ENCODE data around the gene SNX18. TPM values are rescaled to one million over a fixed set of nuclear protein-coding genes. Genes with fewer than 3 reads are reported as not detected.

The SNX18 gene
- total and polyA plus RNA-seq, 10 of the 15 experiments (the other 5 are each of a cell fraction or from before 2014, with no cell fraction given) = 0.27 to 1.7 (median 0.47) TPM

- TF ChIP-seq, protein P1, sequence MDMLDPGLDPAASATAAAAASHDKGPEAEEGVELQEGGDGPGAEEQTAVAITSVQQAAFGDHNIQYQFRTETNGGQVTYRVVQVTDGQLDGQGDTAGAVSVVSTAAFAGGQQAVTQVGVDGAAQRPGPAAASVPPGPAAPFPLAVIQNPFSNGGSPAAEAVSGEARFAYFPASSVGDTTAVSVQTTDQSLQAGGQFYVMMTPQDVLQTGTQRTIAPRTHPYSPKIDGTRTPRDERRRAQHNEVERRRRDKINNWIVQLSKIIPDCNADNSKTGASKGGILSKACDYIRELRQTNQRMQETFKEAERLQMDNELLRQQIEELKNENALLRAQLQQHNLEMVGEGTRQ (IDR thresholded peaks at IDR 0.05; ENCODE audit: borderline replicate concordance, low read depth, low read length) = no peak
- TF ChIP-seq BRCA1 (IDR thresholded peaks at IDR 0.05; ENCODE audit: low read depth, low read length) = no peak
- TF ChIP-seq ZNF217 (IDR thresholded peaks at IDR 0.05) = no peak
- no peak for TF ChIP-seq SMAD5 (IDR thresholded peaks at IDR 0.05; ENCODE audit: low read depth)
- TF ChIP-seq ASH2L (IDR thresholded peaks at IDR 0.05; ENCODE audit: borderline replicate concordance, low read depth) = no peak
- no peak for TF ChIP-seq JUND (IDR thresholded peaks at IDR 0.05; ENCODE audit: low read depth, low read length)
Measured at GRCh38 chr5:54563083-54563761, 45.7 kb downstream of the SNX18 start (continued).

- Histone ChIP-seq H3K4me1 (ENCODE audit: control insufficient read depth, insufficient read depth, low read length) (no peaks in the 10 kb centered on the region), H3K27me3 (replicated peaks in 1 of 2; ENCODE audit: control insufficient read depth in 2 of 2, insufficient read depth in 2 of 2, low read length in 1 of 2) (no peaks in the 10 kb centered on the region), H2AFZ (ENCODE audit: control insufficient read depth, low read depth, low read length) (no peak overlapping the region), H3K9ac (ENCODE audit: control insufficient read depth, insufficient read depth, low read length) (no peak overlapping the region), H3K27ac (ENCODE audit: control insufficient read depth, insufficient read depth) (no peak overlapping the region), H3K79me2 (ENCODE audit: control insufficient read depth, insufficient read depth, low read length) (no peaks in the 10 kb centered on the region), H3K9me3 (replicated peaks; ENCODE audit: control insufficient read depth, insufficient read depth, low read length) (no peaks in the 10 kb centered on the region), H3K4me3 (no peak overlapping the region), H3K4me2 (ENCODE audit: control insufficient read depth, insufficient read depth) (no peak overlapping the region), H4K20me1 (ENCODE audit: control insufficient read depth, insufficient read depth) (no peaks in the 10 kb centered on the region), H3K36me3 (ENCODE audit: control insufficient read depth in 2 of 2, insufficient read depth in 2 of 2, low read length in 1 of 2) (no peaks in the 10 kb centered on the region)
- ATAC-seq (no peak), DNase-seq (ENCODE audit: low read depth, low spot score) (no peak), FAIRE-seq (no peak)
- TF ChIP-seq FOXK2 (IDR thresholded peaks at IDR 0.05) (no peak), CHD2 (IDR thresholded peaks at IDR 0.05; ENCODE audit: borderline replicate concordance, low read depth, low read length) (no peak), WRNIP1 (IDR thresholded peaks at IDR 0.05; ENCODE audit: borderline replicate concordance, low read depth, low read length) (no peak), RFX5 (IDR thresholded peaks at IDR 0.05; ENCODE audit: low read depth, low read length) (no peak), CEBPB (IDR thresholded peaks at IDR 0.05; ENCODE audit: borderline replicate concordance in 1 of 2, low read depth in 2 of 2, low read length in 2 of 2) (no peak), E2F4 (IDR thresholded peaks at IDR 0.05; ENCODE audit: low read depth, low read length) (no peak), ZNF207 (IDR thresholded peaks at IDR 0.05; ENCODE audit: borderline replicate concordance) (no peak), SMARCA5 (IDR thresholded peaks at IDR 0.05) (no peak), ZNF274 (IDR thresholded peaks at IDR 0.05; ENCODE audit: insufficient read depth, insufficient read length) (no peak), BRCA1 (IDR thresholded peaks at IDR 0.05; ENCODE audit: low read depth, low read length) (no peak)
- in situ Hi-C loops (cut with MboI) = no loop called here
- ChIA-PET SMC1A (ENCODE audit: uncharacterized antibody, unreplicated experiment) (no interaction called here), RAD21 (ENCODE audit: unreplicated experiment) (interaction anchor here (0.7 kb wide), 1 partner anchor 1091 kb away, joined by 4 read pairs; no protein-coding TSS in a partner anchor), CTCF (no interaction called here), POLR2A (no interaction called here)
- WGBS (ENCODE audit: insufficient coverage, insufficient replicate concordance, low lambda C conversion rate, missing lambda C conversion rate) = 5% methylated on average over 2 of the region's 2 CpGs
- no TSS peak for BruUV-seq (replicated peaks)
- intact Hi-C loops (cut with micrococcal nuclease; ENCODE audit: unreplicated experiment) = no loop called here
Measured at GRCh38 chr5:54567996-54568395, 50.4 kb downstream of the SNX18 start.
